AG20443 (cell line): ENCODE results near the gene TEC.
"Not testable (repeated sequence)": the region's sequence is repeated elsewhere in the genome, so short reads cannot be mapped to it uniquely, and the experiment has no call there.

Experiments used
- DNase-seq: peaks from one replicate; pipeline ENCODE4 v3.0.0; 2012; ENCODE audit warnings: low spot score, mixed read lengths

The TEC gene

DNA sequence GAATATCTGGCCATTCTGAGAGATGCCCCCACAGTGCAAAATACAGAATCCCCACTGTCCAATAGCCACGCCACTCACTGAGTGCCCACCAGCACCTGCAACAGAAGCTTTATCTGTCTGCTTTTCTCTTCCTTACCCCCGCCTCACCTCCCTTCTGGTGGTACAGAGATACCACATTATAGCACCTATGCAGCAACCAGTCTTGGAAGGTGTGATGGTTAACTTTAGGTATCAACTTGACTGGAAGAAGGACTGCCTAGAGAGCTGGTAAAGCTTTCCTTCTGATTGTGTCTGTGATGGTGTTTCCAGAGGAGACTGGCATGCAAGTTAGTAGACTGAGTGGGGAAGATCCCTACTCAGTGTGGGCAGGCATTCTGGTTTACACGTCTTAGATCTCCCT lies 73.8 kb downstream of the TEC start:
- DNase-seq = no peak

DNA sequence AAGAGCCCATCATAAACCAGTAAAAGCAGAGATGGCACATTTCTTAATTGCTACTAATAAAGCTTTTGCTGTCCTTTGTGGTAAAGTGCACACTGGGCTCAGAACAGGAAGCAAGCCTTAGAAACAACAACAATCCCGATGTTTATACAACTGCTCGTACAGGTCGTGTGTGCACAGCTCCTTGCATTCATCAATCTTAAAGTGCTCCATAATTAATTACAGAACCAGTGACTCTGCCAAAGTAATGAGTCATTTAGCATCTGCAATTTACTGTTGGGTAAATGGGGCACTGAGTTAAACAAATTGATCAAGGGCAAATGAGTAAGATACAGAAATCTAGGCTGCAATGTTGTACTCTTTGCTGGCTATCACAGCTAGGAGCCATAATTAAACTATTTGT lies 74.3 kb downstream of the TEC start:
- DNase-seq = no peak

DNA sequence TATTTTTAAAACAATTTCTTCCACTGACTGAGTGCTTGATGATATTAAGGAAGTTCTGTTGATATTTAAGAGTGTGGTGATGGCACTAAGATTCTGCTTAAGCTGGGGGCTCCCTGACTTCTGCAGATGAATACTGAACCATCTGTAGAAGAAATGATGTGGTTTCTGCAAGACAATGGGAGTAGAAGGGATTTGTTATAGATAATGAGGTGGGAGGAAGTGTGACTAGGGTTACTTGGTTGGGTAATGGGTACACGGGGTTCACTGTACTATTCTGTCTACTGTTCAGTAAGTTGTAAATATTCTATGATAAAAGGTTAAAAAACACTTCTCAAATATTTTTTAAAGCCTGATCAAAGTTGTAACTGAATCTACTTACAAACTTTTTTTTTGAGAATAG lies 74.7 kb downstream of the TEC start:
- DNase-seq = no peak

DNA sequence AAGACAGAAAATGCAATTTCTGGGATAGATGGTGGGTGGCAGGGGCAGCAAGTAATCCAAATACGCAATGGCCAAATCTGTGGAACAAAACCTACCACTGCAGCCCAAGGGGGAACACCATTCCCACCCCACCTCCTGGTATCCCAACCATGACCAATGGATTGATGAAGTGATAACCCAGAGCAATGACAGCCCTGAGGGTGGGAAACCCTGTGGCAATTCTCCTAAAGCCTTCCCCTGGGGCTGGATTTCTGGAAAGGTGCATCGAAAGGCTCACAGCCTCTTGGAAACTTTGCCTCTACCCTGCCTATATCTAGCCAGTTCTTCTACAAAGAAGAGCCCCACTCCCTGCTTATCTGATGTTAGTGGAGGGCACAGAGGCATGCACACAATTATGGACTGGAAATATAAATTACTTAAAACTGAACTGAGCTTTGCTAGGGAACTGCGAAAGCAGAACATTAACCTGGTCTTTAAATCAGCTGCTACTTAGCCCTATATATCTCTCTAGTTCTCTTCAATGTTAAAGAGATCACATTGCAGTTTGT lies 75.6 kb downstream of the TEC start:
- DNase-seq = no peak

DNA sequence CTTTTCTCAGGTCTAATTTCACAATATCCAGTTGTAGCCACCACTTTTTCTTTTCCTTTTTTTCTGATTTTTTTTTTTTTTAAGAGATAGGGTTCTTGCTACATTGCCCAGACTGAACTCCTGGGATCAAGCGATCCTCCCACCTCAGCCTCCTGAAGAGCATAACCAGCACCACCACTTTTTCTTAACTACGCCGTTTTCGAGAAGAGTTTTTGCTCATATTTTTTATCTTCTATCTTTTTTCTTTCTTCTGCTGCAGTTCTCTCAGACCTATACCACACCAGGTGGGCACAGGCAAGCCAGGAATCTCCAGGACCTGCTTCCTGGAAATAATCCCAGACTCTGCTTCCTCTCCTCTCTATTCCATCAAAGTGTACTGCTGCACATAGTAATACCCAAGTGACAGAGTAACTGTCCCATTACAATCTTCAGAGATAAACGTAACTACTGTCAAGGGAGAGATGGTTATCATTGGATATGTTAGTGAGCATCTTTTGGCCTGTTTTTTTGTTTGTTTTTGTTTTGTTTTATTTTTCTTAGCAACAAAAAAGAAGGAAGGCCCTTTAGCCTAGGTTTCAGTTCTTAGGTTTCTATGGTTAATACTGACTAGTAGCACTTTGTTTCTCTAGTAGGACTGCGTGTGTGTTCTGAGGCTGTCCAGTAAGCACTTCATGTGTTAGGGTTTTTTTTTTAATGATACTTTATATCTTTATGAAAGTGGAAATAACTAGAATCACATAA lies 76.4 kb downstream of the TEC start:
- DNase-seq = no peak

DNA sequence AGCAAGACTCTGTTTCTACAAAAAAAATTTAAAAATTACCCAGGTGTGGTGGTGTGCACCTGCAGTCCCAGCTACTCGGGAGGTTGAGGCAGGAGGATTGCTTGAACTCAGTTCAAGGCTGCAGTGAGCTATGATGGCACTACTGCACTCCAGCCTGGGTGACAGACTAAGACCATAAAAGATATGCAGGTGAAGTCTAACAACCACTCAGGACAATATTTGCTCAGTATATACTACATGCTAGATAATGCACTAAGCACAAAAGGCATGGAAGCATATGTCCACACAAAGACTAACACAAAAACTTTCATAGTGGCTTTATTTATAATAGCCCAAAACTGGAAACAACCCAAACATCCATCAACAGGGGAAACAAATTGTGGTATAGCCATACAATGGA lies 77.9 kb downstream of the TEC start:
- no peak for DNase-seq

DNA sequence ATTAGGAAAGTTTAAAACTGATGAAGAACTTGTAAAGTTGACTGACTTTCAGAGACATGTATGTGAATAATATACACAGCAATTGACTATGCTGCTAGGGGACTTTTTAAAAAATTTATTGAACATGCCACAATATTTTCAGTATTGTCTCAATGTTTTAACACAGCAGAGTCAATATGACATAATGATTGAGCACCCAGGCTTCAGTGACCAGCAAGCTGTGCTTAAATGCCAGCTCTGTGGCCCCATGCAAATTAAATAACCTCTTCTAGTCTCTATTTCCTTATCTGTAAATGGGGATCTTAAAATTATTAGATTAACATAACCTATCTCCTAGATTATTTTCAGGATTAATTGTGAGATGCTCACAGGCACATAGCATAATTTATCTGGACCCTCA lies 78.8 kb downstream of the TEC start:
- no peak for DNase-seq

DNA sequence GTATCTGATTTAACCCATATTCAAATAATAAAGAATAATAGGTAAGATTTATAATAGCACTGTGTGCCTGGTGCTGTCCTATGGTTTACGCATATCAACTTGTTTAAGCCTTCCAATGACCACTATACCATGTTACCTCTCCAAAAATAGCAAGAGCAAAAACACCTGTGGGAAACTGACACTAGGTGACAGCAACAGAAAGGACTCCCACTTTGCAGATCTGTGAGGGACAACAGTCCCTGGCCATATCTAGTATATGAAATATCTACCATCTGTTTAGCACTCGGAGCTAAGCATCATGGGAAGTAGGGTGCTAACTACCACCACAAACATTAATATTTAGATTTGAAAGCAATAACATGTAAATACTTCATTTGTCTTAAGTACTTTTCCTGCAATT lies 79.9 kb downstream of the TEC start:
- DNase-seq = no peak

DNA sequence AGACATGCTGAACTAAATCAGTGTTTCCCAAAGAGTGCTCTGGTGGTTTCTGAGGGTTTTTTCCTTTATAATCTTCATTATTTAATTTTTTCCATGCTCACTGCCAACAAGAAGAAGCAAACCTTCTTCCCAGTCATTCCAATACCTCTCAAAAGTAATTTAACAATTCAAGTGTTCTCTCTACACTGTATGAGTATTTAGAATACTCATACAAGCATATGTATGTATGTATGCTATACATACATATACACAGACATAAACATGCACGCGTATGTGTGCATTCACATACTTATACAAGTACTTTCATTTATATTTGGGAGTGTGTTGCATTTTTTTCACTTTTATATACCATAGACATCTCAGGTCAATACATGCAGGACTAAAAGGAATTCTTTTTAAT lies 81.2 kb downstream of the TEC start:
- DNase-seq = no peak

DNA sequence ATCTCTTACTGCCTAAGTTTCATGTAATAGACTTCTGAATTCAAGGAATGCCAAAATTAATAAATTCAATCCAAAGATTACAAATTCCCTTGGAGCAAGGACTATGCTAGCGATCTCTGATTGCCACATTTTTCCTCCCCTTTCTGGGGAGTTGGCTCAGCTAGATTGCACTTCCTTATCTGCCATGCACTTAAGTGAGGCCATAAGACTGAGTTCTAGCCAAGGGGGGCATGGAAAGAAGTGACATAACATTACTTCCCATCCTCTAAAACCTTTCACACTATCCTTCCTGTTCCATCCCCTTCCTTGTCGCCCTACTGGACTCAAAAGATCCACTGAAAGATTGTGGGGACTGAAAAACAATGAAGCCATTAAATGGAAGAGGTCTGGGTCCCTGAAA lies 81.8 kb downstream of the TEC start:
- no peak for DNase-seq

DNA sequence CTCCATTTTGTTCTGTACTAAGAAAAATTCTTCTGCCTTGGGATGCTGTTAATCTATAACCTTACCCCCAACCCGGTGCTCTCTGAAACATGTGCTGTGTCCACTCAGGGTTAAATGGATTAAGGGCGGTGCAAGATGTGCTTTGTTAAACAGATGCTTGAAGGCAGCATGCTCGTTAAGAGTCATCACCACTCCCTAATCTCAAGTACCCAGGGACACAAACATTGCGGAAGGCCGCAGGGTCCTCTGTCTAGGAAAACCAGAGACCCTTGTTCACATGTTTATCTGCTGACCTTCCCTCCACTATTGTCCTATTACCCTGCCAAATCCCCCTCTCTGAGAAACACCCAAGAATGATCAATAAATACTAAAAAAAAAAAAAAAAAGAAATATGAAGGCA lies 82.6 kb downstream of the TEC start:
- not testable (repeated sequence) for DNase-seq

DNA sequence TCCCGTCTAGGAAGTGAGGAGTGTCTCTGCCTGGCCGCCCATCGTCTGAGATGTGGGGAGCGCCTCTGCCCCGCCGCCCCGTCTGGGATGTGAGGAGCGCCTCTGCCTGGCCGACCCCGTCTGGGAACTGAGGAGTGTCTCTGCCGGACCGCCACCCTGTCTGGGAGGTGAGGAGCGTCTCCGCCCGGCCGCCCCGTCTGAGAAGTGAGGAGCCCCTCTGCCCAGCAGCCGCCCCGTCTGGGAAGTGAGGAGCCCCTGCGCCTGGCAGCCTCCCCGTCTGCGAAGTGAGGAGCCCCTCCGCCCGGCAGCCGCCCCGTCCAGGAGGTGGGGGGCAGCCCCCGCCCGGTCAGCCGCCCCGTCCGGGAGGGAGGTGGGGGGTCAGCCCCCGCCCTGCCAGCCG lies 83.2 kb downstream of the TEC start:
- not testable (repeated sequence) for DNase-seq

DNA sequence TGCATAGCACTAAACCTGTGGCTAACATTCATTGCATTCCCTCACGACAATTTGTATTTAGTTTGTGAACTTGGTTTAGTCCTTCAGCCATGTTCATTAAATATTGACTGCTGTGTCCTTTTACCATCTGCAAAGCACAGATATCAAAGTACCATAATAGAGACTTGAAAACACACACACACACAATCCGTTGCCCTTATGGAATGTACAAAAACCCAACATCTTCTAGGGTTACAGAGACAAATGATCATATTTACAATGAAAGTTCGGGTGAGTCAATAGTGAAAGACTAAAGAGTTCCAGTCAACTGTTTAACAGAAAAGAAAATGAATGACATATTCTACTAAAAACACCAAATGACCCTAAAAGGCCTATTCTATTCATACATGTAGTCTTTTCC lies 84.8 kb downstream of the TEC start:
- DNase-seq = no peak

DNA sequence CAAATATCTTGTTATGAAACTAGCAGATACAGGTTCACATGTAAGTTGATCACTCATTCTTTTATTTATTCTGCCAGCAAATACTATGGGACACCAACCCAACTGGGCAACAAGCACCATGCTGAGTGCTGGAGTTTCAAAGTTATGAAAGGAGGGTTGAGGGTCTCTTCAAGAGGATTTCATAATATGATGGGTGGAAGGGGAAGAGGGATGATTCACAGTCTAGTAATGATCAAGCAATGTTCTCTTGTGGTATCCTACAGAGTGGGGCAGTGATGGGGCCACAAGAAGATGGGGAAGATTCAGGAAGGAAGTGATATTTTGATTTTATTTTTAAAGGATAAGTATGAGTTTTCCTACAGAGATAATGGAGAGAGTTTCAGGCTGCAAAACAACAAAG lies 89.4 kb downstream of the TEC start:
- DNase-seq = no peak

DNA sequence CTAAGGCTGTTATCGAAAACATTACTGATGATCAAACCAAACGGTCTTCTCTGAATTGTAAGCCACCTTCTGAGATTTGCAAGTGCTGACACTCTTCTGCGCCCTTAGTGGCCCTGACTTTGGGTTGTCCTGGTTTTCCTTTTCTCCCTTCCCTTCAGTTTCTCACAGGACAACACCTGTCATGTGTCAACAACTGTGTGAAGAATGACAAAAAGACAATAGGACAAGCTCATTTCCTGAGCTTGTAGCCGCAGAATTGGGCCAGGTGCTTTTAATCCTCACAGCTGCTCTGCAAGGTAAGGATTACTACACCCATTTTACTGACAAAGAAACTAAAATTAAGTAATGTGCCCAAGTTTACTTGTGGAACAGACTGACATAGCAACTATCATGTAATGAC lies 90.7 kb downstream of the TEC start:
- no peak for DNase-seq

DNA sequence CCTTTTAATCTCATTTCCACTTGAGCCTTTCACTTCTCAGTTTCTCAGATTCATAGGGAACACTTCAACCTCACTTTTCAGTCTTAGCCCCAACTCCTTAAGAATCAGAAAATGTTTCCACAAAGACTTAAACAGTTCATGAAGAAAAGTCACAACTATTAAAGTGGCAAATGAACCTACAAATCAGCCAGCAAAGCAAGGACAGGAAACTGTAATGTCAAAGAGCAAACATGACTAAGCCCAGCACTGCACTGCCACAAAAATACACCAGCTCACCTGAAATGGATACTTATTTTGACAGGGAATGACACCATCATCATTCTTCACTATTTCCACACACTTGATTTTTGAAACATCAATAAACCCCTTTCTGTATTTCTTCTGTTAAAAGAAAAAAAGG lies 93.8 kb downstream of the TEC start:
- DNase-seq = no peak

DNA sequence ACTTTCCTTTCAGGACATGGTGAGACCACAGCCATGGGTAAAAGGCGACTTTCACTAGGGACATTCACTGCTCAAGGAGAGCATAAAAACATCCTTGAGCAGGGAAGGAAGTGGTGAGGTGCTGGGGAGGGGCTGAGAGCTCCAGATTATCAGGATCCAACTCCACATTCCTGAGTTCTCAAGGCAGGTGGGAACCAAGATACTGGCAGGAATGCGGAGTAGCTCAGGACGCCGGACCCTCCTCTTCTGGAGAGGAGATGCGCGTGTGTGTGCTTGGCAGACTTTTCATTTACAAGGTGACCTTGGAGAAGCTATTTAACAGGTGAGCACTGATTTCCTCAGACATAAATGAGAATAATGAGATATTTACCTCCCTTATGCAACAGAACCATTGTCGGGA lies 94.3 kb downstream of the TEC start:
- DNase-seq = no peak

DNA sequence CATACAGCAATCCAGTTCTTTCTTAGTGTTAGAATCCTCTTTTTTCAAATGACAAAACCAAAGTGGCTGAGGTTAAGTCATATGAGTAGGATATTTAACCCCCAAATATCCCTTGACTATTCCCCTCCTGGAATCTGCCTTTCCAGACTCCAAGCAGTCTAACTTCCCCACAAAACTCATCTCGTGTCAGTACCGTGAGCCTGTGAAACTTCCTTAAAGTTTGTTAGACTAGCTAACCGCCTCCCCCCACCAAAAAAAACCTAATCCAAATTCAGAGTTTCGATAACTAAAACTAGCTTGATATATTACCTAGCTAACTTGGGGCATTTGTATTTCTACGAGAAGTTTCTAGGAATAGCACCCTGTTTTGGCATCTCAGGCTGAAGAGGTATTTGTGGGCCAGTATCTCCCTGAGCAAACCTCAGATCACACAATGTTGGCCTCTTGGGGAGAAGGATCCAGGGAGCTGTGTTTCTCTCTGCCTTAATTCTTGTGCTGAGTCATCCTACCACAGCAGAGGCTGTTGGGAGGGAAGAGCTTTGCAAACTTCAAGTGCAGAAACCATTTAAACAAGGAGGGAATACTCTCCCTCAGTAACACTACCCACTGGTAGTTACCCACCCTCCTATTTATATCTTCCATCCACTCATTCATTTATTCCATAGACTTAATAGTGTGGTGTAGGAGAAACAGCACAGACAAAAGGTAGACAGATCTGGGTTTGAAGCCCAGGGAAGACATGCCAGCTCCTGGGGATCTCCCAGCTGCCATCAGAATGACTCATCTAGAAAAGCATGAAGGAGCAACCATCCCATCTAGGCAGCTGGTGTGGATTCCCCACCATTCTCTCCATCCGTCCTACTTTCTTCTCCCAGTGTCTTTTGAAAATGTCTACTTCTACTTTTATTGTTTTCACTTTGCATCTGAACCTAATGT lies 96.3 kb downstream of the TEC start:
- peak; percentile 77 for DNase-seq

DNA sequence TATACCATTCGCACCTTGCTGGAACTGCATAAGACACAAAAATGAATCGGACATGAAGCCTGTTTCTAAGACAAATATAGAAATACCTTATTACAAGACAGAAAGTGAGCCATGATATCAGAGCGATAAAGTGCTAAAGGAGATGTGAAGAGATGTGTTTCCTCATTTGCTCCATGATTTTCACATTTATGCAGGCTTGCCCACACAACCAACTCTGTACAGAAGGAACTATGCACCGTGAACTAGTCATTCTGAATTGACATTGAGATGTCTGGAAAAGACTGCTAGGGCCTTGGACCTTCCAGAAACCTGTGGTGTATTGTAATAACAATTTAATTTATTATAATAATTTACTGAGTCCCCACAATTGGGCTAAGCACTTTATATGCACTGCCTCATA lies 97.0 kb downstream of the TEC start:
- DNase-seq = no peak

DNA sequence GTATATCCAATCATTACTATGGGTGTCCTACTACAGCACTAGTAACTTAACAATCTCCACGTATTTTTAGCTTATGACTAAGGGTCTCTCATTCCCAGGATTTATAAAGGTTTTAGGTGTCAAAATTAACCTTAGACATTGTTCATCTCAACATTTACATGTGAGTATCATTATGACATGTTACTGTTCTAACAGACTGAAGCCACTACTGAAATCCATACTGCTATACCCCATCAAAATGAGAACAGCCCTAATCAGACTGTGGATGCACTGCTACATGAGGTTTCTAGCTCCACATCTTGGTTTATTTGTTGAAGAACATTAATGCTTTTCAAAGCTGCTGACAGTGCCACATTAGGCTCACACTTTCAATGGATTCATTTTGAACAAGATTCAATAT lies 100.0 kb downstream of the TEC start:
- no peak for DNase-seq

DNA sequence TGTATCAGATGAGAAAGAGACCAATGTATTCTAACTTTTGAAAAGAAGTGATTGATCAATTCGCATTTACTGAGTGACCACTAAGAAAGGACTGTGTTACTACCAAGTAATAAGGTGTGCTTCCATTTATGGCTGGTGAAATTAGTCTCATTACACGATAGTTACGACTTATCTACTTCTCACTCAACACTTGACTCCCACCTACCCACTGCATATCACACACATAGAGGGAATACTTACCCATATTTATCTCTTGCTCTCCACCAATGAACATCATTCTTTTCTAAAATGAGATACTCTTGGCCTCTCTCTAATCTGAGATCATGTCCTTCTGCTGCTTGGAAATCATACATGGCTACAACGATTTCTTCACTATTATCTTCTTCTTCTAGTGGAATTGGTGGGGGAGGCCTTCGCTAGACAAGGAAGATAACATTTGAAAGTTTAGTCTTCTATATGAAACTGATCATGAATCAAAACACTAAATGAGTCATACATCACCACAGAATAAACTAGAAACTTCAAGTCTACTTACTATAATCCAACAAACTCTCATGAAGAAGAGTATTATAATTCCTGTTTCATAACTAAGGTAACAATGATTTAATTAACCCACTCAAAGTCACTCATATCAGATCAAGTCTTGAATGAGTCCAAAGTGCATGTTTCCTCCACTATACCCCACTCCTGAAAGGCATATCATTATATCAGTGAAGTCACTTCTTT lies 101.9 kb downstream of the TEC start:
- no peak for DNase-seq

DNA sequence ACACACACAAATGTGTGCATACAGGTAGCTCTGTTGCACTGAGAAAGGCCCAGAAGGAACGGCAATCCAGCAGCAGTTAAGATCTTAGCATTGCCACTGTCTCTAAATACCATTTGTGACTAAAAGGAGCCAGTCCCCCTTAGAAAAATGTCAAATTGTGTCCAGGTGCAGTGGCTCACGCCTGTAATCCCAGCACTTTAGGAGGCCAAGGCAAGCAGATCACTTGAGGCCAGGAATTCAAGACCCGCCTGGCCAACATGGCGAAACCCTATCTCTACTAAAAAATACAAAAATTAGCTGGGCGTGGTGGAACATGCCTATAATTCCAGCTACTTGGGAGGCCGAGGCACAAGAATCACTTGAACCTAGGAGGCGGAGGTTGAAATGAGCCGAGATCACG lies 105.1 kb downstream of the TEC start:
- not testable (repeated sequence) for DNase-seq

DNA sequence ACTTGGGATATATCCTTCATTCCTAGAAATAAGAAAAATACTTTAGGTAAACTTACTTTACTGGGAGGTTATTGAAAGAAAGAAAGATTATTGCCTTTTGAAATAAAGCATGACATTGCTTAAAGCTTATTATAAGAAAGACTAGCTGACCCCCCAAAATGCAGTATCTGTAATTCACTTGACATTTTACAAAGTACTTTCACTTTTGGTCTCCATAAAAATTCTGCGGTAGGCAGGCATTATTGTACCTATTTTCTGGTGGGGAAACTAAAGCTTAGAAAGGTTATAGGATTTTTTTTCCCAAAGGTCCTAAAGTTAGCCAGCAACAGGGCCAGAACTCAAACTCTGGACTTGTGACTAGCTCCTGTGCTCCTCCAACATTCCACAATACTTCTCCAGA lies 105.9 kb downstream of the TEC start:
- DNase-seq = no peak
